H1 (cell line): ENCODE data around the gene LDLRAD4. TPM values are rescaled to one million over a fixed set of nuclear protein-coding genes. Genes with fewer than 3 reads are reported as not detected.

ENCODE experiments used
- CTCF ChIA-PET: fragments of 300-600 bp; sonication (Branson Sonifier 250); formaldehyde crosslinking; loops from one replicate; lab custom pipeline; 2021; ENCODE audit not compliant: partially characterized antibody; lab: Charles Lee
- POLR2A ChIA-PET: fragments of 300-600 bp; sonication (Branson Sonifier 250); formaldehyde crosslinking; loops from one replicate; lab custom pipeline; 2021; ENCODE audit warnings: inconsistent platforms; ENCODE audit not compliant: partially characterized antibody; lab: Charles Lee
- DNase-seq, 2 experiments: peaks; one replicate each; pipeline versions ENCODE4 v3.0.0 to v3.0.0-alpha.2; 2010 to 2022; ENCODE audit warnings: low spot score in 2 of 2, low read depth in 1 of 2, mixed read lengths in 1 of 2
- FAIRE-seq: peaks from 2 replicates; lab custom pipeline; 2011; peaks lifted over from hg19 to GRCh38; lab: Jason Lieb, UNC
- H2AFZ ChIP-seq: 2 replicates; pipeline ENCODE4 v1.8.1; 2012; ENCODE audit warnings: low read length, inconsistent platforms
- H2AK5ac ChIP-seq: 2 replicates; pipeline ENCODE4 v1.6.1; 2013; ENCODE audit warnings: low read depth, low read length
- H2BK120ac ChIP-seq: replicated peaks from 2 replicates; pipeline ENCODE3; 2013; ENCODE audit warnings: low read depth, low read length, inconsistent platforms
- H2BK12ac ChIP-seq: 2 replicates; pipeline ENCODE4 v1.6.1; 2013; ENCODE audit warnings: low read depth, low read length
- H2BK15ac ChIP-seq: 2 replicates; pipeline ENCODE4 v1.6.1; 2013; ENCODE audit warnings: low read length
- H2BK20ac ChIP-seq: 2 replicates; pipeline ENCODE4 v1.6.1; 2013; ENCODE audit warnings: low read length
- H2BK5ac ChIP-seq: 2 replicates; pipeline ENCODE4 v1.6.1; 2013; ENCODE audit warnings: low read depth, low read length
- H3K14ac ChIP-seq: 2 replicates; pipeline ENCODE4 v1.6.1; 2013; ENCODE audit warnings: inconsistent platforms; ENCODE audit not compliant: insufficient read length
- H3K18ac ChIP-seq: 2 replicates; pipeline ENCODE4 v1.6.1; 2013; ENCODE audit warnings: low read length; ENCODE audit errors: extremely low read depth
- H3K23ac ChIP-seq: 2 replicates; pipeline ENCODE4 v1.6.1; 2013; ENCODE audit warnings: inconsistent platforms; ENCODE audit not compliant: insufficient read length
- H3K23me2 ChIP-seq: 2 replicates; pipeline ENCODE4 v1.6.1; 2013; ENCODE audit warnings: low read depth, low read length
- H3K27ac ChIP-seq: 2 replicates; pipeline ENCODE4 v1.6.1; 2011; ENCODE audit warnings: low read depth, low read length, inconsistent platforms
- H3K27me3 ChIP-seq, 4 experiments: replicated peaks in 1 of 4; 1 replicate in 1 of 4; 2 replicates in 3 of 4; pipeline versions ENCODE4 v1.6.1 to v1.8.1; 2011 to 2013; ENCODE audit warnings: low read length in 3 of 4, mild to moderate bottlenecking in 3 of 4, inconsistent platforms in 2 of 4, mixed read lengths in 2 of 4, moderate library complexity in 1 of 4; ENCODE audit not compliant: control insufficient read depth in 3 of 4, insufficient read depth in 3 of 4; ENCODE audit errors: extremely low read depth in 1 of 4
- H3K36me3 ChIP-seq, 4 experiments: 2 replicates each; pipeline versions ENCODE4 v1.6.1 to v1.8.1; 2011 to 2013; ENCODE audit warnings: mild to moderate bottlenecking in 4 of 4, low read length in 3 of 4, moderate library complexity in 2 of 4, control low read depth in 1 of 4, inconsistent platforms in 1 of 4; ENCODE audit not compliant: insufficient read depth in 4 of 4, control insufficient read depth in 2 of 4
- H3K4ac ChIP-seq: replicated peaks from 2 replicates; pipeline ENCODE3; 2013; ENCODE audit warnings: low read length, low read depth, mixed read lengths, inconsistent platforms; ENCODE audit not compliant: insufficient read length
- H3K4me1 ChIP-seq, 4 experiments: replicated peaks in 1 of 4; 1 replicate in 1 of 4; 2 replicates in 3 of 4; pipeline versions ENCODE4 v1.6.1 to v1.8.1; 2011 to 2013; ENCODE audit warnings: low read length in 3 of 4, inconsistent platforms in 2 of 4, mixed read lengths in 1 of 4; ENCODE audit not compliant: insufficient read depth in 4 of 4, control insufficient read depth in 3 of 4
- H3K4me2 ChIP-seq, 2 experiments: 2 replicates each; pipeline versions ENCODE4 v1.6.1 to v1.8.1; 2011 to 2013; ENCODE audit warnings: low read depth in 2 of 2, low read length in 2 of 2, control low read depth in 1 of 2, inconsistent platforms in 1 of 2, mild to moderate bottlenecking in 1 of 2; ENCODE audit not compliant: insufficient read depth in 1 of 2
- H3K4me3 ChIP-seq, 4 experiments: fragments of 200-600, 300-600 bp in 1 of 4; sonication (generic), shearing (Covaris generic), sonication (Bioruptor Twin) in 1 of 4; 2 replicates each; pipeline versions ENCODE4 v1.5.1 to v1.8.1; 2011 to 2016; ENCODE audit warnings: low read length in 4 of 4, low read depth in 3 of 4, control low read depth in 2 of 4, inconsistent platforms in 2 of 4, mild to moderate bottlenecking in 2 of 4, mixed read lengths in 1 of 4, moderate library complexity in 1 of 4; ENCODE audit not compliant: insufficient read depth in 2 of 4; ENCODE audit errors: extremely low read depth in 1 of 4
- H3K56ac ChIP-seq: replicated peaks from 2 replicates; pipeline ENCODE3; 2013; ENCODE audit warnings: low read depth, mild to moderate bottlenecking, mixed read lengths, low read length, inconsistent platforms; ENCODE audit not compliant: insufficient read length
- H3K79me1 ChIP-seq: 2 replicates; pipeline ENCODE4 v1.6.1; 2013; ENCODE audit warnings: low read depth, low read length, control low read depth
- H3K79me2 ChIP-seq, 2 experiments: 2 replicates each; pipeline versions ENCODE4 v1.6.1 to v1.8.1; 2012 to 2013; ENCODE audit warnings: low read length in 2 of 2, mild to moderate bottlenecking in 2 of 2, inconsistent platforms in 1 of 2; ENCODE audit not compliant: insufficient read depth in 2 of 2, control insufficient read depth in 1 of 2
- H3K9ac ChIP-seq, 4 experiments: replicated peaks in 1 of 4; 1 replicate in 1 of 4; 2 replicates in 3 of 4; pipeline versions ENCODE4 v1.6.1 to v1.8.1; 2011 to 2013; ENCODE audit warnings: low read depth in 3 of 4, low read length in 3 of 4, control low read depth in 2 of 4, mild to moderate bottlenecking in 2 of 4, moderate library complexity in 2 of 4, inconsistent platforms in 1 of 4; ENCODE audit errors: extremely low read depth in 1 of 4
- H3K9me3 ChIP-seq, 2 experiments: 2 replicates each; pipeline versions ENCODE4 v1.6.1 to v1.8.1; 2012 to 2013; ENCODE audit warnings: mild to moderate bottlenecking in 2 of 2, moderate library complexity in 2 of 2, control low read depth in 1 of 2, inconsistent platforms in 1 of 2, low read depth in 1 of 2, low read length in 1 of 2, mixed read lengths in 1 of 2; ENCODE audit not compliant: insufficient read depth in 2 of 2
- H4K20me1 ChIP-seq, 2 experiments: replicated peaks in 1 of 2; 2 replicates each; pipeline versions ENCODE3 to v1.8.1; 2011 to 2013; ENCODE audit warnings: inconsistent platforms in 2 of 2, low read length in 2 of 2, mild to moderate bottlenecking in 1 of 2; ENCODE audit not compliant: insufficient read depth in 2 of 2, control insufficient read depth in 1 of 2
- H4K5ac ChIP-seq: 2 replicates; pipeline ENCODE4 v1.6.1; 2013; ENCODE audit warnings: low read length, low read depth, mixed read lengths, inconsistent platforms; ENCODE audit not compliant: insufficient read length
- H4K8ac ChIP-seq: 2 replicates; pipeline ENCODE4 v1.8.0; 2013; ENCODE audit warnings: mild to moderate bottlenecking, moderate library complexity, low read length, inconsistent platforms; ENCODE audit not compliant: insufficient read depth; ENCODE audit errors: extremely low read depth
- H4K91ac ChIP-seq: replicated peaks from 2 replicates; pipeline ENCODE3; 2013; ENCODE audit warnings: low read length, mixed read lengths, inconsistent platforms; ENCODE audit not compliant: insufficient read length
- NANOG ChIP-seq: IDR thresholded peaks from 2 replicates; pipeline ENCODE4 v1.6.1; 2011; ENCODE audit warnings: low read length, low read depth, mild to moderate bottlenecking, inconsistent platforms; ENCODE audit not compliant: insufficient read depth, poor library complexity, severe bottlenecking
- POU5F1 ChIP-seq: IDR thresholded peaks from 2 replicates; pipeline ENCODE4 v1.6.1; 2011; ENCODE audit warnings: low read depth, mild to moderate bottlenecking, low read length, moderate library complexity
- SP2 ChIP-seq: IDR thresholded peaks from 2 replicates; pipeline ENCODE4 v1.6.1; 2012; ENCODE audit warnings: mild to moderate bottlenecking, low read length, inconsistent platforms
- SUZ12 ChIP-seq: fragments of 200-600 bp; sonication (generic); IDR thresholded peaks from 2 replicates; pipeline ENCODE4 v1.6.1; 2012; ENCODE audit warnings: mild to moderate bottlenecking, inconsistent platforms, low read length, moderate library complexity, mixed read lengths
- TAF7 ChIP-seq: optimal IDR thresholded peaks from 2 replicates; pipeline ENCODE3; 2011; ENCODE audit warnings: low read depth, mild to moderate bottlenecking, inconsistent platforms, low read length, moderate library complexity, borderline replicate concordance
- TCF12 ChIP-seq: IDR thresholded peaks from 2 replicates; pipeline ENCODE4 v1.6.1; 2011; ENCODE audit warnings: low read depth, mild to moderate bottlenecking, low read length
- polyA plus RNA-seq, 7 experiments: library from polyadenylated mRNA; depleted of rRNA in 3 of 7; stranded (reverse) in 5 of 7; unstranded in 2 of 7; fragments of >200 nt in 5 of 7; fragments of 200-250 nt in 2 of 7; gene quantifications; 1 replicate in 5 of 7; 2 replicates in 1 of 7; 4 replicates in 1 of 7; pipeline versions ENCODE4 v1.2.1 to v1.2.3, GENCODE V29; 2011 to 2013; ENCODE audit warnings: missing spikeins in 2 of 7, mixed read lengths in 2 of 7
- total RNA-seq: library from RNA; stranded (reverse); fragmentation: NEBNext Ultra II Directional; extraction: Animal tissue kit (Norgen Biotek cat#: 25700); gene quantifications from 2 replicates; pipeline ENCODE4 v1.2.1, GENCODE V29; 2021

Gene LDLRAD4
- total and polyA plus RNA-seq, 2 of the 8 experiments (the other 6 are each of a cell fraction or from before 2014, with no cell fraction given) = 0.77 to 1.4 TPM

GRCh38 chr18:13275075-13275474 lies 56.5 kb downstream of the LDLRAD4 start:
- no peak for FAIRE-seq
- DNase-seq = no peak

More at GRCh38 chr18:13275075-13275474, 56.5 kb downstream of the LDLRAD4 start:
- no peaks in the 10 kb centered on the region for H3K79me2 ChIP-seq
- no peak overlapping the region for H2BK15ac ChIP-seq
- no peak overlapping the region for H2BK12ac ChIP-seq
- no peak overlapping the region for H2BK120ac ChIP-seq
- H4K5ac ChIP-seq = no peak overlapping the region
- H3K23me2 ChIP-seq = no peaks in the 10 kb centered on the region
- peaks cover 0 to 1% (median 0%) of the 10 kb centered on the region in 4 experiments; a peak in 1 of 7 replicates for H3K4me1 ChIP-seq
- TF ChIP-seq TCF12 = no peak
- no peak for TF ChIP-seq SUZ12
- no peak for TF ChIP-seq TAF7
- no peak for TF ChIP-seq NANOG
- no peak for TF ChIP-seq POU5F1
- TF ChIP-seq SP2 = no peak
- H2BK5ac ChIP-seq = no peak overlapping the region
- no peak overlapping the region for H3K4ac ChIP-seq
- no peaks in the 10 kb centered on the region for H3K79me1 ChIP-seq
- ChIA-PET POLR2A (no interaction called here), CTCF (interaction anchor here (0.6 to 1.4 kb wide), 2 partner anchors 23 to 232 kb away, joined by 4 to 6 read pairs; no protein-coding TSS in a partner anchor)
- H4K91ac ChIP-seq = no peak overlapping the region
- no peaks in the 10 kb centered on the region for H4K20me1 ChIP-seq
- H3K36me3 ChIP-seq = no peaks in the 10 kb centered on the region
- no peak overlapping the region for H2AFZ ChIP-seq
- H3K27ac ChIP-seq = no peak overlapping the region
- H3K56ac ChIP-seq = no peak overlapping the region
- H2BK20ac ChIP-seq = no peak overlapping the region
- H3K4me2 ChIP-seq = no peak overlapping the region
- peaks cover 0 to 5% (median 0%) of the 10 kb centered on the region in 4 experiments; a peak in 3 of 7 replicates for H3K27me3 ChIP-seq
- no peak overlapping the region for H3K14ac ChIP-seq
- no peak overlapping the region for H4K8ac ChIP-seq
- no peaks in the 10 kb centered on the region for H3K9me3 ChIP-seq
- no peak overlapping the region for H3K18ac ChIP-seq
- H2AK5ac ChIP-seq = no peak overlapping the region
- H3K23ac ChIP-seq = no peak overlapping the region
- no peak overlapping the region for H3K9ac ChIP-seq
- H3K4me3 ChIP-seq = no peak overlapping the region
